Fibroblast of mammary gland (primary cell): ENCODE results near the gene GPR26.
"Not testable (repeated sequence)": the region's sequence is repeated elsewhere in the genome, so short reads cannot be mapped to it uniquely, and the experiment has no call there.

Source experiments
- DNase-seq: peaks from one replicate; pipeline ENCODE4 v3.0.0-alpha.2; 2010; ENCODE audit warnings: low read depth
- H3K4me3 ChIP-seq: 2 replicates; pipeline ENCODE4 v1.5.1; 2011; ENCODE audit warnings: low read depth, mild to moderate bottlenecking, low read length, moderate library complexity; ENCODE audit not compliant: control insufficient read depth
- TF ChIP-seq, protein P1 (sequence below): conservative IDR thresholded peaks from 2 replicates; pipeline ENCODE4 v1.5.1; 2011; ENCODE audit warnings: low read depth, low read length, inconsistent platforms; ENCODE audit not compliant: control insufficient read depth, insufficient read depth

The GPR26 gene

DNA sequence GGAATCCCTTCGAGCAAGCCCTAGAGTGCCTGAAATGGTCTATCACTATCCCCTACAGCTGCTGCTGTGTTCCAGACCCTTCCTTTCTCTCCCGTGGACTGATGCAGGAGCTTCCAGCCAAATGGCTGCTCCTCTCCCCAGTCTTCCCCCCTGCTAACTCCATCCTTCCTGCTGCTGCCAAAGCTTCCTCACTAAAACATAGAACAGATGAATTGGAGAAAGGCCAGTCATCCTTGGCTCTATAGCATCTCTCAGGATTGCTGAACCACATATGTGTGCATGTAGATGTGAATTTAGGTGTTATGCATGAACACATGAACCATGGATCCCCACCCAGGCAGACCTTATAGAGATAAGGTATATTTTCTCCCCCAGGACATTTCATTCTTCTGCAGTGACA is 60.7 kb downstream of the GPR26 start:
- no peak overlapping the region for H3K4me3 ChIP-seq
- TF ChIP-seq, protein P1, sequence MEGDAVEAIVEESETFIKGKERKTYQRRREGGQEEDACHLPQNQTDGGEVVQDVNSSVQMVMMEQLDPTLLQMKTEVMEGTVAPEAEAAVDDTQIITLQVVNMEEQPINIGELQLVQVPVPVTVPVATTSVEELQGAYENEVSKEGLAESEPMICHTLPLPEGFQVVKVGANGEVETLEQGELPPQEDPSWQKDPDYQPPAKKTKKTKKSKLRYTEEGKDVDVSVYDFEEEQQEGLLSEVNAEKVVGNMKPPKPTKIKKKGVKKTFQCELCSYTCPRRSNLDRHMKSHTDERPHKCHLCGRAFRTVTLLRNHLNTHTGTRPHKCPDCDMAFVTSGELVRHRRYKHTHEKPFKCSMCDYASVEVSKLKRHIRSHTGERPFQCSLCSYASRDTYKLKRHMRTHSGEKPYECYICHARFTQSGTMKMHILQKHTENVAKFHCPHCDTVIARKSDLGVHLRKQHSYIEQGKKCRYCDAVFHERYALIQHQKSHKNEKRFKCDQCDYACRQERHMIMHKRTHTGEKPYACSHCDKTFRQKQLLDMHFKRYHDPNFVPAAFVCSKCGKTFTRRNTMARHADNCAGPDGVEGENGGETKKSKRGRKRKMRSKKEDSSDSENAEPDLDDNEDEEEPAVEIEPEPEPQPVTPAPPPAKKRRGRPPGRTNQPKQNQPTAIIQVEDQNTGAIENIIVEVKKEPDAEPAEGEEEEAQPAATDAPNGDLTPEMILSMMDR: no peak

DNA sequence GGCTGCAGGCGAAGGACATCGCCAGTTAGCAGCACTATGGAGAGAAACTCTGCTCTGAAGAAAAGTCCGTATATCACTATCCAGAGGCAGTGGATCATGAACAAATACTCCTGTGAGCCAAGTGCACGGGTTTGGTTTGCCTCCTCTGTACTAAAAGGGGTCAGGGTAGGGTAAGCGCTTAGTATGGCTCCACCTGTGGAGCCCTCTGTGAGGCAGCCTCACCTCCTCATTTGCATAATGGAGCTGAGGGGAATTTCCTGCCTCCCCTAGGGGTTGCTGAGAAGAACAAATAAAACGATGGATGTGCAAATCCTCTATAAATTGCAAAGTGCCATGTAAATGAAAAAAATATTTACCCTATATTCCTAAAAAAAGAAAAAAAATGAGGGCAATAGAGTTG is 63.4 kb downstream of the GPR26 start:
- H3K4me3 ChIP-seq: no peak overlapping the region
- TF ChIP-seq, protein P1: no peak
- DNase-seq: no peak

More for the DNA sequence above, 60.7 kb downstream of the GPR26 start:
- no peak for DNase-seq

DNA sequence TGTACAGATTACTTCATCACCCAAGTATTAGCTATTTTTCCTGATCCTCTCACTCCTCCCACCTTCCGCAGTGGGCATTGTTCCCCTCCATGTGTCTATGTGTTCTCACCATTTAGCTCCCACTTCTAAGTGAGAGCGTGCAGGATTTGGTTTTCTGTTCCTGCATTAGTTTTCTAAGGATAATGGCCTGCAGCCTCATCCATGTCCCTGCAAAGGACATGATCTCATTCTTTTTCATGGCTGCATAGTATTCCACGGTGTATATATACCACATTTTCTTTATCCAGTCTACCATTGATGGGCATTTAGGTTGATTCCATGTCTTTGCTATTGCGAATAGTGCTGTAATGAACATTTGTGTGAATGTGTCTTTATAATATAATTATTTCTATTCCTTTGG is 70.8 kb downstream of the GPR26 start:
- not testable (repeated sequence) for H3K4me3 ChIP-seq, DNase-seq

DNA sequence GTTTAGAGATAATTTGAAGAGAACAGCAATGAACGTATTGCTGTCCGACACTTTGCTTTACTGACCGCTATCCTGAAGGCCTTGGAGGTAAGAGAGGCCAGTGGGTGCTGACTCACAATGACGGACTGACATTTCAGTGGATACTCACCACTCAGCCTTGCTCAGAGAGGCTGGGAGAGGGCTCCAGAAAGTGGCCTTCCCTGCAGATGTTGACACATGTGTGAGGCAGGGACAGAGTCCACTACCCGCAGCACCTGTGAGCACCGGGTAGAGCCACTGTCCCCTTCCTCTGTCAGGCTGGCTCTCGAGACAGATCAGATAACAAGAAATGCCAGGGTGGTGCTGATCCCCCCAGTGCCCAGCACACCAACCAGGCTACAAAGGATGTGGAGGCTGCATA is 75.0 kb downstream of the GPR26 start:
- TF ChIP-seq, protein P1: no peak
- H3K4me3 ChIP-seq: no peak overlapping the region
- no peak for DNase-seq

DNA sequence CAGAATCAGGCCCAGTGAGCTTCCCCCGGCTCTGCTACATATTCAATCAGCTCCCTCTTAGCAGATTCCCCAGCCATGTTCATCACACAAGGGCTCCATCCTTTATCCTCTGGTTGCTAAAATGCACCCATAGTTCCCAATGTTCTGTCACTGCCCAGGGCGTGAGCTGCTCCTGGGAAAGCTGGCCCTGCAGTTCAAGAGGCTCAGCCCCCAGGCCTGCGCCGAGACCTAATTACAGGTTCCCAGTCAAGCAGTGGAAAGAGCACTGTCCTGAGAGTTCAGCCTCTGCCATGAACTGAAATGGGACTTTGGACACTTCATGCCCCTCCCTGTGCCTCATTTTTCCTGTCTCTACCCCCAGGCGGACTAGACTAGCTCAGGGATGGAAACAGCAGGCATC is 75.6 kb downstream of the GPR26 start:
- no peak overlapping the region for H3K4me3 ChIP-seq
- TF ChIP-seq, protein P1: no peak
- no peak for DNase-seq

DNA sequence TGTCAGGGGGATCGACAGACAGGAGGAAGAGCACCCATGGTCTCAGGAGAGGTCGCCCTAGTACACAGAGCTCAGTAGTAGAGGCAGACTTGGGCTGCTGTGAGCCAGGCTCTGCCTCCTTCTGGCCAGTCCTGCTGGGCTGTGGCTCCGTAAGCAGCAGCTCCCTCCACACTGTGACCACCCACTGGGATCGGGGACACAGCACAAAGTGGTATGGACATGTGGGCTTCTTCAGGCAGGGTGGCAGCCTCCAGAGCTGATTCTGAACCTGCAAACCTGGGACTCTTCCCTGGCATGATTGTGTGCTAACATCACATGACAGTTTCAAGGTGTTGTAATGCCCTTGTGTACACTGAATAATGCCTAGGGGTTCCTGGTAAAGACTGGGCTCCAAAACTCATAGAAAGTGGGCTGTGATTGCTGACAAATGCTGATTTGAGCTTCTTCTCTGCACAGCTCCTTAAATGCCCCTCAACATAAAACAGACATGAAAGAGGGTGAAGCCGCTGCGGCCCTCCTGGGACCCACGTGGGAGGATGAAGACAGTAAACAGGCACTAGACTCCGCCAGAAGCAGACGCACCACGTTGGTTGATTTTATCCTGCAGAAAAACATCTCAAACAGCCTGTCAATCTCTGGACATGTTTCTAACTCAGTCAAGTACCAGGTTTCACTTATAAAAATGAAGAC is 76.7 kb downstream of the GPR26 start:
- no peak for DNase-seq
- TF ChIP-seq, protein P1: no peak
- no peak overlapping the region for H3K4me3 ChIP-seq

DNA sequence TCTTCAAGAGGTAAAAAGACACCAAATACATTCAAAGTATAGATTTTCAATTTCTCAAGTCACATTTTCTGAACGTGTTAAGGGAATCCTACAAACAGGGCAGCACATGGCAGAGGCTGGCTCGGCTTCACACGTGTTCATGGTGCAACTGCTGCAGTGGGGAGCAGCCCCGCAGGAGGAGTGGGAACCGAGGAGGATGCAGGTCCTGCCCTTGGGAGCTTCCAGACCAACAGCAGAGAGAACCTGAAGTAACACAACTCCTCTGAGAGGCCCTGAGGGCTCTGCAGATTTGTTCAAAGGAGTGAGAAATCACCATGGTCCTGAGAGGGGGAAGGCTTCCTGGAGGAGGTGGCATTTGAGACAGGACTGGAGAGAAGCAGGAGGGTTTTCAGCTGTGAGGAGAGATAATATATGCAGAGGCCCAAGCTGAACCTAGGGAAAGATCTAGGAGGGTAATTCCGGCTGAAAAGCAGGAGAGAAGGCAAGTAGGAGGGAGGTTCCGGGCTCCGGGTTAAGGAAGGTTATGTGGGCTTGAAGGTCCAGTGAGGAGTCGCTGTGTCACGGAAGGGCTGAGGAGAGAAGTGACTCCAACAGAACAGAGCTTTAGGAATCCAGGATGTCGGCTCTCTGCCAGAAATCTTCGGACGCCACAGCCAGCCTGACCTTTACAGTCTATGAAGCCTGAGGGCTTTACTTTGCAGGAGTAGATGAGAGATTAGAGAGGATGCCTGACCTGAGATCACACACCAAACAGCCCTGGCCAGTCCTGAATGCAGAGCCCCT is 77.5 kb downstream of the GPR26 start:
- TF ChIP-seq, protein P1: no peak
- peak; percentile 5 for DNase-seq
- no peak overlapping the region for H3K4me3 ChIP-seq
